Dermis blood vessel endothelial cell (primary cell): Measurements from ENCODE around the gene RBX1. TPM values are rescaled to one million over a fixed set of nuclear protein-coding genes. Genes with fewer than 3 reads are reported as not detected.

Experiments used
- total RNA-seq: library from RNA; depleted of rRNA; stranded (reverse); fragments of >200 nt; gene quantifications from 2 replicates; pipeline ENCODE4 v1.2.3, GENCODE V29; 2014

RBX1 gene
- total RNA-seq, 1 donor from 2014 or later, result 85.8 TPM

Other genes starting within 250 kb of the RBX1 start
- gene SLC25A17, start 132.0 kb upstream of the RBX1 start, total RNA-seq, result 19.2 and 29.0 TPM in 2 replicates
- gene ST13, start 94.7 kb upstream of the RBX1 start, total RNA-seq, result 241 and 289 TPM in 2 replicates
- 5.3 and 9.6 TPM in 2 replicates for gene XPNPEP3, start 94.2 kb upstream of the RBX1 start, total RNA-seq
- not detected in 2 replicates for gene DNAJB7, start 89.3 kb upstream of the RBX1 start, total RNA-seq
- gene EP300, start 141.2 kb downstream of the RBX1 start, total RNA-seq, result 42.5 and 66.4 TPM in 2 replicates